Choroid plexus epithelial cell (primary cell): ENCODE data around the gene UGP2.
A peak's percentile ranks its signal among the peaks of the same experiment; 100 is the strongest.

Experiments used
- DNase-seq: peaks from one replicate; pipeline ENCODE4 v3.0.0-alpha.2; 2010; ENCODE audit warnings: low read depth
- H3K4me3 ChIP-seq: 2 replicates; pipeline ENCODE4 v1.5.1; 2011; ENCODE audit warnings: low read depth, mild to moderate bottlenecking, control low read depth, low read length, moderate library complexity
- TF ChIP-seq, protein P1 (sequence below): conservative IDR thresholded peaks from 2 replicates; pipeline ENCODE4 v1.5.1; 2011; ENCODE audit warnings: low read depth, mild to moderate bottlenecking, control low read depth, inconsistent platforms, low read length, moderate library complexity

Gene UGP2

DNA sequence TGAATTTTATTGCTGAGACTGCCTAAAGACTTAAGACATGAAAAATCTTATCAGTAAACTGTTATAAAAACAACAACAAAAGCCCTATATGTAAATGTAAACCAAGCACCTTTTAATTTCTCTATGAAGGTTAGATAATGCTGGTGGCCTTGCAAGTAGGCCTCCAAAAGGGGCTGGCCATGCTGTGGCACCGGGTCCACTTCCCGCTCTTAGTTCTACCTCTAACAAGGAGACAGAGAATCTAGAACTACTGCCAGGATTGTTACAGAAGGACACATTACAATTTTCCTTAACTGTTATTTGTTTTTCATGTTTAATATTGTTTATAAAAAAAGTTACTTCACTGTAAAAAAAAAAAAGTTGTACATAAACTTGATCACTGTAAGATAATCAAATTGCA lies 49.0 kb downstream of the UGP2 start:
- no peak overlapping the region for H3K4me3 ChIP-seq
- TF ChIP-seq, protein P1, sequence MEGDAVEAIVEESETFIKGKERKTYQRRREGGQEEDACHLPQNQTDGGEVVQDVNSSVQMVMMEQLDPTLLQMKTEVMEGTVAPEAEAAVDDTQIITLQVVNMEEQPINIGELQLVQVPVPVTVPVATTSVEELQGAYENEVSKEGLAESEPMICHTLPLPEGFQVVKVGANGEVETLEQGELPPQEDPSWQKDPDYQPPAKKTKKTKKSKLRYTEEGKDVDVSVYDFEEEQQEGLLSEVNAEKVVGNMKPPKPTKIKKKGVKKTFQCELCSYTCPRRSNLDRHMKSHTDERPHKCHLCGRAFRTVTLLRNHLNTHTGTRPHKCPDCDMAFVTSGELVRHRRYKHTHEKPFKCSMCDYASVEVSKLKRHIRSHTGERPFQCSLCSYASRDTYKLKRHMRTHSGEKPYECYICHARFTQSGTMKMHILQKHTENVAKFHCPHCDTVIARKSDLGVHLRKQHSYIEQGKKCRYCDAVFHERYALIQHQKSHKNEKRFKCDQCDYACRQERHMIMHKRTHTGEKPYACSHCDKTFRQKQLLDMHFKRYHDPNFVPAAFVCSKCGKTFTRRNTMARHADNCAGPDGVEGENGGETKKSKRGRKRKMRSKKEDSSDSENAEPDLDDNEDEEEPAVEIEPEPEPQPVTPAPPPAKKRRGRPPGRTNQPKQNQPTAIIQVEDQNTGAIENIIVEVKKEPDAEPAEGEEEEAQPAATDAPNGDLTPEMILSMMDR: no peak
- DNase-seq: no peak

DNA sequence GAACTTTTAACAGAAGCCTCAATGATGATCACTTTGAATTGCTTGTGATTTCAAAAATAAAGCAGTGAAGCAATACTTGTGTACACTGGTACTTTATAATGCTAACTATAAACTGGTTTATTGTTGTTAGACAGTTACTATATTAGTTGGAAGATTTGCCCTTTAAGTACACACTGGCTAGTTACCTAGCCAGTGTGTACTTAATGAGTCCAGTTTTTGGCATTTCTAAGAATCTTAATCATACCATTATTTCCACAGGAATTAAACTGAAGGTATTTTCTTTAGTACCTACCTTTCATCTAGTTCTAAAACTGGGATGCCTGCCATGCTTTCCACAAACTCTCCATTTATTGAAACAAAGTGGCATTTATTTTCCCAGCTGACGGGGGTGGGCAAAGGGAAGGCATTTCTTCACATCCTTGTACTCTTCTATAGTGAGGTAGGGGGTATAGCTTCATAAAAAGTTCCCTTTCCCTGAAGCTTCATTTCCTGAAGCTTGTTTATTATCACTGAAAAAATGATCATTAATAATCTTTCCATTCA lies 49.9 kb downstream of the UGP2 start:
- H3K4me3 ChIP-seq: no peak overlapping the region
- no peak for DNase-seq
- TF ChIP-seq, protein P1: no peak

DNA sequence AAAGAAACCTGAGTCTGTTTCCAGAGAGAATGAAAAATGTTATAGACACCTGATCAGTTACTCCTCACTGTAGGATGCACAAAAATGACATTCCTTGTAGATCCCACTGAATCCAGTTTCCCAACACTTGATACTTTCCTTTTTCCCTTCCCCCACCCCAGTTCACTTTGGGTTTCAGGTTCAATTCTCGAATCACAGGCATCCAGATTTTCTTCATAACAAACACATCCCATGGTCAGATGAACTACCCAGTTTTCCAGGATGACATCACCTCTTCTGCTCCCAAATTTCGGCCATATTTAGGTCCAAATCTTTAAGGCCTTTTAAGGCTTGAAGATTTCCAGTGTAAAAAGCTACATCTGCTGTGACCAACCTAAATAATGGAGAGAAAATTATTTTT lies 51.5 kb downstream of the UGP2 start:
- DNase-seq: peak; percentile 30
- TF ChIP-seq, protein P1: no peak
- no peak overlapping the region for H3K4me3 ChIP-seq

DNA sequence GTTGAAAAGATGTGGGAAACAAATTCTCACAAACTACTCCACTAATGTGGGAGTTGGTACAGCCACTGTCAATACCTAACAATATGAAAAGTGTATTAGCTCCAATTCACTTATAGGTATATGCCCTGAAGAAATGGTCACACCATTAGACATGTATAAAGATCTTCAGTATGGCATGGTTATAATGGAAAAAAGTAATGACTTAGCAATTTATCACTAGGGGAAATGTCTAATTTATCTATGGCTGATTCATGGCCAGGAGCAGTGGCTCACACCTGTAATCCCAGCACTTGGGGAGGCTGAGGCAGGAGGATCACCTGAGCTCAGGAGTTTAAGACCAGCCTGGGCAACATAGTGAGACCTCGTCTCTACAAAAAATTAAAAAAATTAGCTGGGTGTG lies 52.5 kb downstream of the UGP2 start:
- H3K4me3 ChIP-seq: no peak overlapping the region
- TF ChIP-seq, protein P1: no peak
- DNase-seq: no peak

DNA sequence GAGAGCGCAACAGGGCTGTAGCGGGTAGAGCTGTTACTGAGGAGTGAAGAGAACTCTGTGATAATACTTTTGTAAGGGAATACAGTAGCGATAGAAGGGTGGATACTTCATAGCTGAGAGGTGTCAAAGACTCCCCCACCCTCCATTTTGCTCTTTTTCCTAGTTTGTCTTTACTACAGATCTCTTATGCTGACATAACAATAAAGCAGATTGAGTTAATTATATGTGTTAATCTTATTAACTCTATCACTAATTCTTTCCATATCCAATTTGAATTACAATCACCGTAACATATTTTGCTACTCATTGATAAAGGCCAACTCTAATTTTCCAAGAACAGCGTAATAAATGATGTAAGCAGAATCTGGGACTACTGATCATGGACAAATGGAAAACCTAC lies 57.1 kb downstream of the UGP2 start:
- no peak for DNase-seq
- TF ChIP-seq, protein P1: no peak
- no peak overlapping the region for H3K4me3 ChIP-seq

DNA sequence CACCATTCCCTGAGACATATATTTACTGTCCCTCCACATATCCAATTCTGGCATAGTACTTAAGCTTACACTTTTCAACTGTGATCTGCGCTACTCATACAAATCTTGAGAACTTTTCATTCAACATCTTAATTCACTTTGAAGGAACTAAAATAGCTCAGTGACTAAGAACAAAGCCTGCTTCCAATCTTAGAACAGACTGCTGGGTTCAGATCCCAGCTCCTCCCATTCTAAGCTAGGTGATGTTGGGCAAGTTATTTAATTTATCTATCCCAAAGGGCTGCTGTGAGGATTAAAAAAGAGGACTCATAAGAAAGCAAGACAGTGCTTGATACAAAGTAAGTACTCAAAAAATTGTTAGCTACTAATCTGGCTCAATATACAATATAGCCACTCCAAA lies 57.9 kb downstream of the UGP2 start:
- H3K4me3 ChIP-seq: no peak overlapping the region
- TF ChIP-seq, protein P1: no peak
- no peak for DNase-seq

DNA sequence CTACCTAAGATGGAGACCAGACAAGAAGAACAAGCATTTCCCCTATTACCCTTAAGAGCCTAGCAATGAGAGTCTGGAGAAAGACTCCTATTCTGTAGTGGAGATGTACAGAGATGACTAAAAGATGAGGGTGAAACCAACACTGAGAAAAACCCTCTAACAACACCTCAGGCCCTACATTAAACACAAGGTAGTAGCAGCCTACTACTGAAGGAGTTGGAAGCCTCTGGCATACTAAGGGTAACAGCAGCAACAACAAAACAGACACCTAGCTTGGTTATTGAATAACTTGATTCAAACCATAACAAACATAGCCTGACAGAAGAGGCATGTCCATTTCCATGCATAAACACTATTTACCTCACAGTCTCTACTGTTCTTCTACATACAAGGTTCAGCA lies 60.5 kb downstream of the UGP2 start:
- H3K4me3 ChIP-seq: no peak overlapping the region
- DNase-seq: no peak
- TF ChIP-seq, protein P1: no peak
